Putamen (tissue), 1 donor: Measurements from ENCODE around the gene SMAD1.

ENCODE experiments used
- DNase-seq: peaks from one replicate; pipeline ENCODE4 v3.0.0-alpha.2; 2016; ENCODE audit warnings: low spot score

SMAD1 gene

DNA sequence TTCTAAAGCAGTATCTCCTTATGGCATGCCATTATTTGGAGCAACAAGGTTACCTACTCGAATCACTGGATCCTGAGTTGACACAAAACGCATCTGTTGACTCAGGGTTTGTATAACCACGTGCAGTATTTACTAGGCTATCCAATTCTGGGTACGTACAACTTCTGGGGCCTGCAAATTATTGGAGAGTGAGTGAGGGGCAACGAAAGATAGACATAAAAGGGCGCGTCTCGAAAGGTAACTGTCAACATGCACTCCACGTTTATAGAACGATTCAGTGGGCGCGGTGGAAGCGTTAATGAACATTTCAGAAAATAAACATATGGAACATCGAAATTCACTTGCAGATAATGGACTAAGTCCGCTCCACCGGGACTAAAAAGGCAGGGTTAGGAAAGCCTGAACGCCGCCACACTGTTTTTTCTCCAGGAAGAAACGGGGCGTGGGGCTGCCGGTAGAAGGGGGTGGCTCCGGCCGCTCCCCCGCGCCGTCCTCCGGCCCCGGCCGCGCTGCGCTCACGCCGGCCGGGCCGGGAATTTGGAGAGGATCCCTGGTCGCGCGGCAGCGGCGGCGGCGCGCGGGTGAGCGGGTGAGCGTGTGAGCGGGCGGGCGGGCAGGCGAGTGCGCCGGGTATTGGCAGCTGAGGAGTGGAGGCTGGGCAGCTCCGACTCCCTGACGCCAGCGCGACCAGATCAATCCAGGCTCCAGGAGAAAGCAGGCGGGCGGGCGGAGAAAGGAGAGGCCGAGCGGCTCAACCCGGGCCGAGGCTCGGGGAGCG is at the start of gene SMAD1:
TSS of gene SMAD1 (plus strand) at position 690 of the 778 bp plus-strand sequence. CDS start 32,761 bp downstream, outside the sequence.
- peak; percentile 85 for DNase-seq

DNA sequence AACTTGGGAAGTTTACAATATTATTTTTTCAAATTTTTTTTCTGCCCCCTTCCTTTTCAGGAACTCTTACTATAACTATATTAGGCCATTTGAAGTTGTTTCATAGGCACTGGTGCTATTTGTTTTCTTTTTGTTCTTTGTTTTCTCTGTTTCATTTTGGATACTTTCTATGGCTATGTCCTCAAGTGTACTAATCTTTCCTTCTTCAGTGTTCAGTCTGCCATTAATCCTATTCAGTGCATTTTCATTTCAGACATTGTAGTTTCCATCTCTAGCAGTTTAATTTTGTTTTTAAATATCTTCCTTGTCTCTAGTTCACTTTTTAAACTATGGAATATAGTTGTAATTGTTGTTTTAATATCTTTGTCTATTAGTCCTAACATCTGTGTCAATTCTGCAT is 48.0 kb upstream of the SMAD1 start:
- DNase-seq = no peak

DNA sequence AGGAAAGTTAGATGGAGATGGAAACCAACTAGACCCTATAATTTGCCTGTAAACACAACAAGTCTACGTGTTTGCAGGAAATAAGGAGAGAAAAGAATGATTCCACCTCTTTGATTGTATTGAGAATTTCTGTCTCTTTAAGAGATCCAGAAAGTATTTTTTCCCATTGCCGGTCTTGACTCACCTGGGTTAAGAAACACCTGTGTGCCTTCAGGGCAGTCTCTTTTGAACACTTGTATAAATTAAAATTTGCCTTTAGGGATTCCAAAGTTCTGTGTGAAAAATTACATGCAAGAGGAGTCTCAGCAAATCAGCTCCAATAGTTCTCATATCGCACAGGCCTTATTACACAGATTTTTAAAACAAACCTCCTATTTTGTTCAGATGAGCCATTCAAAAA is 46.0 kb upstream of the SMAD1 start:
- no peak for DNase-seq

DNA sequence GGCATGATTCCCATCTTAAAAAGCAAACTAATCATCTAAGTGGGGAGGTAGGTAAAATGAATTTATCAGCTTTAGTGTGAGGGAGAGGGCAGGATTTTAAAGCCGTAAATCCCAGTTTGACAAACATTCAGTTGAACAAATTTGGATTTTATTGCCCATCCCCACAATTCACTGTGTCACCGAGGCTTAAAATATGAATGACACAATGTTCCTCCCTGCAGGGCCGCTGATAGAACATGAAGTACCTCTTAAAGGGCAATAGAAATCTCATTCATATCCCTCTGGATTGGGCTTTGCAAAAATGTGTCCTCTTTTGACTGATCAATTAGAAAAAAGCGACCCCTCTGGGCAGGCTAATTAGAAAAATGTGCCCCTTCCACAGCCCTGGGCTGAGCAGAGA is 45.5 kb upstream of the SMAD1 start:
- no peak for DNase-seq

DNA sequence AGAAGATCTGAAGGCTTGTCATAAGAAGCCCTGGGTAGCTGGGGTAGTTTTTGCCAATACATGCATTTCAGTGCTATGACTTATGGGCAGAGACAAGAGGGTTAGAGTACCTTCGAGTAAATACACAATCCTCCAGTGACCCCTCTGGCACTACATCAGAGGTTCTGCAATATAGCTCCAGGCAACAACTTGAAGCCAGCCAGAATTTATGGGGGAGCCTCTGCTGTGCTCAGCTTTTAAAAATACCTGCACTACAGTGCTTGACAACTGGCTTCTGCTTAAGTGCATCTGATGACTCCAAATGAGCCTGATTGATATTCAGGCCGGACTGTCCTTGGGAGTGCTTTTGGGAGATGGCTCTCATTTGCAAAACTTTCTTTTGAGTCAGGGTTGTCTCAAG is 44.9 kb upstream of the SMAD1 start:
- no peak for DNase-seq

DNA sequence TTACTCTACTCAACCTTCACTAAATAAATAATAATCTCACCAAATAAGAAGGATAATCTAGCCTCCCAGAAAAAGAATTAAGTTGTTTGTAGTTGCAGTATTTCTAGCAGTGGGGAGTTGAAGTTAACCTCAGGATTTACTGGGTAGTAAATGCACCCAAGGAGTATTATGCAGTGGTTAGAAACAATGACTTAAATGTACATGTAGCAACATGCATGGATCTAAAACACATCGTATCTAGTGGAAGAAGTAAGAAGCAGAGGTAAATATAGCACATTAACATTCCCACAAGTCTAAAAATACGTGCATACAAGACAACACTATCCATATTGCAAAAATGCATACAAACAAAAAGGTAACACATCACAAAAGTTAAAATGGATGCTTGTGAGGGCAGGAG is 44.2 kb upstream of the SMAD1 start:
- DNase-seq = no peak

DNA sequence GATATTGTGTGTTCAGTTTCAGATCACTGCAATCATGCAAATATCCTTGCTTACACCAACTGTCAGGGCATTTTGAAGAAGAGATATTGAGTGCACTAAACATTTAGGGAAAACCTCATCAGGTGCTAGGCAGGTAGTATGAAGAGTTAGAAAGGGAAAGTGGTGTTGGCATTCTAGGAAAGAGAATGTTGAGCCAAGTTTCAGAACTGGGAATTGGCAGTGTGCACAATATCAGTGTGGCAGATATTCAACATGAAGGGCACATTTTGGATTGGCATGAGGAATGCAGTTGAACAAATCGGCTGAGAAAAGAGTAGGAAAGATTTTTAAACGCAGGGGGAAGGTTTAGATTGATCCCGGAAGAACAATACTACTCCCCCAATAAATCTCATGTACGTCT is 43.4 kb upstream of the SMAD1 start:
- DNase-seq = no peak

DNA sequence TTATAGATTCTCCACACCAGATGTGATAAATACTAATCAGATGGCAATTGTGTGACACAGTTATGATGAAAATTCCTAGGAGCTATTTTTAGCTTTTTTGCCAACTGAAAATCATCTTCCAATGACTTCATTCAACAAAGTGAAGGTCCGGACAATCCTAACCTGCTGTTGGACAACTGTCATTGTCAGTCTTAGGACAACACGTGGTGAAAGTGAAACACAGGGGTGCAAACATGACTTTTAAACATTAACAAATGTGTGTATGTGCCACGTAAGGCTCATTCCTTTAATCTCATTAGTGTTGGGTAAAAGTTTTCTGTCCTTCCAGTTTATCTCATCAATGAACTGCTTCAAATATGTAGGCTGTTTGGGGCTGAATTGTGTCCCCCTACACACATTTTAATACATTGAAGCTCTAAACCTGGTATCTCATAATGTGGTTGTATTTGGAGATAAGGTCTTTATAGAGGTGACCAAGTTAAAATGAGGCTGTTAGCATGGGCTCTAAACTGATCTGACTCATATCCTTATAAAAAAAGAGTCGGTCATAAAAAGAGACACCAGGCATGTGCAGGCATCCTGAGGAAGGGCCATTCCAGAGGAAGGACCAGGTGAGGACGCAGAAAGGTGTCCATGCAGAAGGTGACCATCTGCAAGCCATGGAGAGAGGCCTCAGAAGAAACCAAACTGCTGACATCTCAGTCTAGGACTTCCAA is 41.2 kb upstream of the SMAD1 start:
- no peak for DNase-seq

DNA sequence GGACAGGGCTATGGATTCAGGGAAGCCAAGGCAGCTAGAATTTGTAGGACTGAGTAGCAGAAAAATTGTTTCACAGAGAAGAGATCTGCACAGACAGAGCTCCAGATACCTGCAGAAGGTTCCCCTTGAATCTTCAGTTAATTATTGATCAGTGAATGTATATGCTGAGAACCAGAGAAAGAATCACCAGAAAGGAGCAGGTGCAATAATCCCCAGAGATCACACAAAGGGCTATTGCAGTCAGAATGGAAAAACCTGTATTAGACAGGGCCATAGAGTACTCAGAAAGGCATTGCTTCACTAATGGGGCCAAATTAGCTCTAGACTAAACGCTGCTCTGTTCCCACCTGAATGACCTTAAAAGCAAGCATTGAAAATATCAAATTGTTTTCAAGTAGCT is 35.5 kb upstream of the SMAD1 start:
- DNase-seq = no peak

DNA sequence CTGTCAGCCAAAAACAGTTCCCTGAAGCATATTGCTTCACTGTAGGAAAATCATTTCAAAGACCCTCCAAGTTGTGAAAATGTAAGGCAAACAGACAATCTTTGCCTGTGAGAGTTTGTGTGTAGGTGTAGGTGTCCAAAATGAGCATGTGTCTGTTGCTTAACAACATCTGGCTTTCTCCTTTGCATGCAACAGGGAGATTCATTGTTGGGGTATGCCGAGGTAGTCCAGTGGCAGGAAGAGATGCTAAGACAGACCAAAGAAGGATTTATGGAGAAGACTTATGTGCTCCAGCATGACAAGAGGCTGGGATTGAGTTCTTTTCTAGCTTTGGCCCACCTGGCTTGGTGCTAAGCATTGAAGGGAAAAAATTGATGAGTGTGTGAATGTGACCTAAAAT is 29.8 kb upstream of the SMAD1 start:
- no peak for DNase-seq

DNA sequence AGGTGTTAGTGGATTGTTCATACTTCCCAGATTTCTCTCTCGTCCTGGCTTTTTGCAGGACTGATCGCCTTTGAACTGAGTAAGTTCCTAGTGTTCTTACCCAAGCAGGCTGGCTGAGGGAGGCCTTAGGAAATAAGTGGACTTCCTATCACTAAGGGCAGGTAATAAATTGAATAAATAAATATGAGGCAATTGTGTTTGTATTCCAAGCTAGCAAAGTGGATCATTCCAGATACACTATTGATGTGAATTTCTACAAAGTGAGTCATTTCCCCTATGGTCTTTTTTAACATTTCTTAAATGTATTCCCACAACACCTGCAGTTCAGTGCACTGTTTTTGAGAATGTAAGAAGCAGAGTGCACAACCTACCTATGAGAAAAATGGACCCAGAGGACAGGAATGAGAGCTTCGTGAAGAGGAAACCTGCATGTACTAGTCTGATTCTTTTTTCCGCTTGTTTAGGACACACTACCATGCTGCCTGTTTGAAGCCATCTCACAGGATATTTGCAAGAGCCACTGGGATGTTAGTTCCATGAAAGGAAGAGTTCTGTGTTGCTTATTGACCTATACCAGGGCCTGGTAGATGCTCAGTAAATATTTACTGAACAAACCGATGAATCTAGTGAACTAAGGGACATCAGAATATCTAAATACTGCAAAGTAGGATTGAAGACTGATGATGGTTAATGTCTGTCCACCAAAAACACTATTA is 29.0 kb upstream of the SMAD1 start:
- DNase-seq = no peak

DNA sequence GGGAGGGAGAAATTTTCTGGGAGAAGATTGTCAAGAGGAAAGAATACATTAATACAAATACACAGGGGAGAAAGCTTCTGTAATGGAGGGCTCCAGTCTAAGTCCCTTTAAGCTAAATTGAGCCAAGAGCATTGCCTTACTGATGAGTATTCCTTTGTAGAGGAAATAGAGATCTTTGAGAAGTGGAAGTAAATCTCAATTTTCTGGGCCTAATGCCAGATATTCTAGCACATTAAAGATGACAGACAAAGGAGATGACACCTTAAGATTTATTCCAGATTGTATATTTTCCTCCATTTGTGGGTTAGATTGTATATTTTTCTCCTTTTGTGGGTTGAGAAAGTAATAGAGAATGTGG is 28.5 kb upstream of the SMAD1 start:
- DNase-seq = no peak

DNA sequence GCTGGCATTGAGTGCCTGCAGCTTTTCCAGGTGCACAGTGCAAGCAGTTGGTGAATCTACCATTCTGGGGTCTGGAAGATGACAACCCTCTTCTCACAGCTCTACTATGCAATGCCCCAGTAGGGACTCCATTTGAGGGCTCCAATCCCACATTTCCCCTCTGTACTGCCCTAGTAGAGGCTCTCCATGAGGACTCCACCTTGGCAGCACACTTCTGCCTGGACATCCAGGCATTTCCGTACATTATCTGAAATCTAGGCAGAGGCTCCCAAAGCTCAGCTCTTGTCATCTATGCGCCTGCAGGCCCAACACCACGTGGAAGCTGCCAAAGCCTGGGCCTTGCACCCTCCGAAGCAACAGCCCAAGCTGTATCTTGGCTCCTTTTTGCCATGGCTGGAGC is 8.4 kb upstream of the SMAD1 start:
- DNase-seq = no peak

DNA sequence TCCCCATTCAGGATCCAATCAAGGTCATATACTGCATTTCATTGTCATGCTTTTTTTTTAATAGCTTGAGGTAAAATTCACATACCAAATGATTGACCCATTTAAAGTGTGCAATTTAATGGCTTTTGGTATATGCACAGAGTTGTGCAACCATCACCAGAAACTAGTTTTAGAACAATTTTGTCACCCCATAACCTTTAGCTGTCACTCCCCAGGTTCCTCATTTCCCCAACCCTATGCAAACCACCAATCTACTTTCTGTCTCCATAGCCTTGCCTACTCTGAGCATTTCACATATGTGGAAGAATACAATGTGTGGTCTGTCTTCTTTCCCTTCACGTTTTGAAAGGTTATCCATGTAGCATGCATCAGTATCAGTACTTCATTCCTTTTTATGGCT is 1.4 kb upstream of the SMAD1 start:
- DNase-seq = no peak

DNA sequence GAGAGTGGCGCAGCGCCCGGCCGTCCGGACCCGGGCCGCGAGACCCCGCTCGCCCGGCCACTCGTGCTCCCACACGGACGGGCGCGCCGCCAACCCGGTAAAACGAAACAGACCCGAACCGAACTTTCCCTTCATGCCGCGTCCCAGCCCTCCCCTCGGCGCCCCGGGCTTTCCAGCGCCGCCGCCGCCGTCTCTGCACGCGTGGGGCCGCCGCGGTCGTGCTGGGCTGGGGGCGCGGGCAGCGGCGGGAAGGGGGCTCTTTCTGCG is 222 bp downstream of the SMAD1 start:
- no peak for DNase-seq

DNA sequence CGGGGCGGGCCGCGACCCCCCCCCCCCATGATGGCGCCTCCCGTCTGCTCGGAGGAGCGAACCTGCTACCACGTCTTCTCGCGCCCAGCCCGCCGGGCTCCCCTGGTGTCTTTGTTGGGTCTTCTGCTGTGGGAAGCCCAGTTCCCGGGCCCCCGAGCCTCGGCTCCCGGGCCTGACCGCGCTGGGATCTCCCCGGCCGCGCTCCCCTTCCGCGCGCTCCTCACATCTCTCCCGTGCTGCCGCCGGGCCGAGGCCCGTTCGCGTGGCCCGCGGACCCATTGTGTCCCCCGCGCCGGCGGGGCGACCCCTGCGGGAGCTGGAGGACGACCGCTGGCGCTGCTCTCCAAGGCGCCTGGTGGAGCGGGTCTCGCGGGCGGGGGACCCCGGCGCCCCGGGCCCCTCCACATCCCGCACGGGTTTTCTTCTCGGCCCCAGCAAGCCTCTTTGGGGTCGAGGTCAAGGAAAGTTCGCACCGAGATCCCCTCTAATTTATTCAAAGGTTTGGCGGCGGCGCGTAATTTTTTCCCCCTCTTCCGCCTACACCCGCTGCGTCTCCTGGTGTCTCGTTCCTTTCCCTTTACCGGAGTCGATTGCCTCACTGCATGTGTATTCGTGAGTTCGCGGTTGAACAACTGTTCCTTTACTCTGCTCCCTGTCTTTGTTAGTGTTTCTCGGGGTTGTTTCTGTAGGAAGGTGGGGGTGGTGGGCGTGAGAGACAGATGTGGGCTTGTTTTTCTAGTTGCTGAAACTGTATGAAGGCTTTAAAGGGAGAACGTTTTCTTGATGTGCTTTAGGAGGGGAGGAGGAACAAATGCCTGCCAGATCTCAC is 770 bp downstream of the SMAD1 start:
- peak; percentile 67 for DNase-seq

DNA sequence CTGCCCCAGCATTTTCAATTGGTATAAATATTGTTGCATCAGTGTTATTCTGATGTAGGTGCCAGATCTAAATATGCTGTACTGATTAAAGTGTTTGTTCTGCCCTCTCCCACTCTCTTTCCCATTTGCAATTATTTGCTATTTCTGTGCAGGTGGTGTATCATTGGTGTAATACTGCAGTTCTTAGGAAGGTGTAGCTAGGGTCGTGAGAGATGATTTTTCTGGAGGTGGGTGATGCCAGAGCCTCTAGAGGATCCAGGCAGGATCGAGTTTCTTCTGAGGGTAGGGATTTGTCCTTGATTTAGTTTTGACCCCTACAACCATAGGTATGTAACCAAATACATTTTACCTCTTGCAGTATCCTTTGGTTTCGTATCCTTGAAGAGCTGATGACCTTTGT is 1.9 kb downstream of the SMAD1 start:
- DNase-seq = no peak

DNA sequence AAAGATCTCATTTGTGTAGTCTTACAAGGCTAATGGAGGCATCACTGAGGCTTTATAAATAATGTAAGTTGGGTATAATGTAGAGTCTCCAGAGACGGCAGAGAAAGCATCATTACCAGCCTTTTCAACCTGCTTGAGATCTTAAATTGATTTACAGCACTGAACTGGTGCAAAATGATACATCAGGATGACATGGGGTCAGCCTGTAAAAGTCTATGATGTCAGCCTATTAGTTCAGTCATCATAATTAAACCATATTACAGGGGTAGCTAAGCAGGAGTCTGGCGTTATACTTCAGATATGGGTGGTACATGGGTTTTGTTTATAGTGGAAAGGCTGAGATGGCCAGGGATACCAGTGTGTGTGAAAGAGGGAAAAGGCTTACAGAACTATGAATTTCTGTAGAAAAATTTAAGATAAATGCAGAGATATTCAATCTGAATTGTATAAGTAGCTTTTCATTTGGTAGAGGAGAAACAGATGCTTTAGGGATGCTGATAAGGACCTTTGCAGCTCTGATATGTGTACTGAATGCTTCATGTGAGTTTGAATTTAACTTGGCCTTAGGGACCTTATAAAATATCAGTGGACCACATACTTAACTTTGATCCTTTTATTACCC is 2.7 kb downstream of the SMAD1 start:
- DNase-seq = no peak

DNA sequence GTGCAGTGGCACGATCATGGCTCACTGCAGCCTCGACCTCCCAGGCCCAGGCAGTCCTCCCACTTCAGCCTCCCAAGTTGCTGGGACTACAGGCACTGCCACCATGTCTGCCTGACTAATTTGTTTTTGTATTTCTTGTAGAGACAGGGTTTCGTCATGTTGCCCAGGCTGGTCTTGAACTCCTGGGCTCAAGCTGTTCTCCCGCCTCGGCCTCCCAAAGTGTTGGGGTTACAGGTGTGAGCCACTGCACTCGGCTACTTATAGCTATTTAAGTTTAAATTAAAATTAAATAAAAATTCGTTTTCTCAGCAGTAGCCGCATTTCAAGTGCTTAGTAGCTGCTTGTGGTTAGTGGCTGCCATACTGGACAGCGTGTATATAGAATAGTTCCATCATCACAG is 3.5 kb downstream of the SMAD1 start:
- no peak for DNase-seq

DNA sequence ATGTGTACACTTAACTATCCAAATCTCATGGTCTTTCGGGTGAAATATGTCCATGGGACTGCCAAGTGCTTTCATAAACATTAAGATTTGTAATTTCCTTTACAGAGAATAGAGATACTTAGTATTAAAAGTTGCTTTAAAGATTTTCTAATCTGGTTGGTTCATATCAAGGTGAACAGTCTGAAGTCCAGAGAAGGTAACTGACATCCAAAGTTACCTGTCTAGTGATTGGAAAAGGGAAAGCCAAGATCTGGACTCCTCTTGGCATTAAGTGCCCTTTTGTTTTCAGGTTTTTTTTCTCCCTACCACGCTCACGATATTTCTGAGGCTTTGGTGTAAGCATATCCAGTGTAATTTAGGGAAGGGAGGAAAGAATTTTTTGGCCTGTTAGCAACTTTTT is 5.0 kb downstream of the SMAD1 start:
- DNase-seq = no peak

DNA sequence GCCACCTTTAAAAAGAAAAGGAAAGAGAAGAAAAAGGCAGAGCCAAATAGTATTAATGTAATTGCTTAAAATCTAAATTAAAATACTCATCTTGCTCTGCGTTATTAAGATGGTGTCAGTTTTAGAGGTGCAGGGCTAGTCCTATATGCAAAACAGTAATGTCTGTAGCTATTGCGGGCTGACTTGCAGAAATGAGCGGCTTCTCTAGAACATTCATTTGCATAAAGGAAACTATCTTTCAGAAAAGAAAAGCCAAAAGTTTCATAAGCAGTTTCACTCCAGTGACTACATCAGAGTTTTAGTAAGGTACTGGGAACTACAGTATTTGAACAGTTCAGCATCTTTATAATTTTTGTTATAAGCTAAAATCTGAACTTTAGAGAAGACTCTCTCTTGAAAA is 6.0 kb downstream of the SMAD1 start:
- DNase-seq = peak; percentile 13

DNA sequence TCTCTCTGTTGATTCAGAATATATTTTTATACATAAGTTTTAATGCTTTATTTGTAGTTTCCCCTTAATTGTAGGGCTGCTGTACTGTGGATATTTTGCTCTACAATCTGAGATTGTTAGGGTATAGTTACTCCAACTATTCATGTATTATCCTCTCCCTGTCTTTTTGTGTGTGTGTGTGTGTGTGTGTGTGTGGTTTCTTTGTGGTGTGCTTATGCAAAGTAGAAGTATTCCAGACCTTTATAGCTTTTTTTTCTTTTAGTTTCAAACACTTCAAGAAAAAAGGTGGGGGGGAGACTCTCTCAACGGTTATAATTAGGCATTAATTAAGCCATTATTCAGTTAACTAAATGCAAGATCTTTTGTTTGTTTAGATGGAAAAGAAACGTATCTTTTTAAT is 6.7 kb downstream of the SMAD1 start:
- no peak for DNase-seq
